Measurements from ENCODE around the gene FAM13B. TPM values are rescaled to one million over a fixed set of nuclear protein-coding genes. Genes with fewer than 3 reads are reported as not detected.

Gene FAM13B
- polyA plus RNA-seq, 1 experiment, result 25.0 TPM

GRCh38 chr5:138038826-138039225 is 5.9 kb upstream of the FAM13B start:
- CTCF ChIA-PET, result interaction anchor here (0.5 to 8.5 kb wide), 11 partner anchors 12 to 136 kb away, joined by 3 to 260 read pairs (median 3); no protein-coding TSS in a partner anchor
- H3K4me3 ChIP-seq (ENCODE audit: low read depth, low read length), result no peak overlapping the region
- H3K9me3 ChIP-seq (ENCODE audit: control insufficient read depth, insufficient read depth, low read length), result no peaks in the 10 kb centered on the region
- no peaks in the 10 kb centered on the region for H3K27me3 ChIP-seq (ENCODE audit: control insufficient read depth, insufficient read depth, low read length)
- no peak overlapping the region for H3K27ac ChIP-seq (ENCODE audit: low read depth, low read length)
- POLR2A ChIA-PET, result no interaction called here
- no peak for TF ChIP-seq CTCF (IDR thresholded peaks at IDR 0.05; ENCODE audit: low read depth, low read length)
- DNase-seq (ENCODE audit: low read depth, low spot score), result no peak

- no peak overlapping the region for H3K27ac ChIP-seq (ENCODE audit: low read depth, low read length)
- no peak for TF ChIP-seq CTCF (IDR thresholded peaks at IDR 0.05; ENCODE audit: low read depth, low read length)
- H3K27me3 ChIP-seq (ENCODE audit: control insufficient read depth, insufficient read depth, low read length), result no peaks in the 10 kb centered on the region
- H3K9me3 ChIP-seq (ENCODE audit: control insufficient read depth, insufficient read depth, low read length), result no peaks in the 10 kb centered on the region
- DNase-seq (ENCODE audit: low read depth, low spot score), result no peak
- CTCF ChIA-PET, result interaction anchor here (0.5 to 8.5 kb wide), 6 partner anchors 21 to 102 kb away, joined by 3 to 260 read pairs (median 7); no protein-coding TSS in a partner anchor
- no peak overlapping the region for H3K4me3 ChIP-seq (ENCODE audit: low read depth, low read length)
- POLR2A ChIA-PET, result no interaction called here
These were observed 5.2 kb upstream of the FAM13B start for GRCh38 chr5:138037907-138038633.

GRCh38 chr5:138037271-138037670 is 4.4 kb upstream of the FAM13B start:
- ChIA-PET CTCF (interaction anchor here (1.6 to 8.5 kb wide), 4 partner anchors 15 to 95 kb away, joined by 4 to 260 read pairs (median 53); no protein-coding TSS in a partner anchor), POLR2A (no interaction called here)
- Histone ChIP-seq H3K4me3 (ENCODE audit: low read depth, low read length) (no peak overlapping the region), H3K27ac (ENCODE audit: low read depth, low read length) (no peak overlapping the region), H3K9me3 (ENCODE audit: control insufficient read depth, insufficient read depth, low read length) (peaks cover 6% of the 10 kb centered on the region; the same call in 1 of the 2 replicates), H3K27me3 (ENCODE audit: control insufficient read depth, insufficient read depth, low read length) (no peaks in the 10 kb centered on the region)
- no peak for DNase-seq (ENCODE audit: low read depth, low spot score)
- TF ChIP-seq CTCF (IDR thresholded peaks at IDR 0.05; ENCODE audit: low read depth, low read length), result no peak

GRCh38 chr5:138035605-138036537 is 3.0 kb upstream of the FAM13B start:
- Histone ChIP-seq H3K9me3 (ENCODE audit: control insufficient read depth, insufficient read depth, low read length) (peaks cover 7% of the 10 kb centered on the region; the same call in 1 of the 2 replicates), H3K4me3 (ENCODE audit: low read depth, low read length) (no peak overlapping the region), H3K27ac (ENCODE audit: low read depth, low read length) (no peak overlapping the region), H3K27me3 (ENCODE audit: control insufficient read depth, insufficient read depth, low read length) (no peaks in the 10 kb centered on the region)
- peak; percentile 68 for DNase-seq (ENCODE audit: low read depth, low spot score)
- peak; percentile 87 for TF ChIP-seq CTCF (IDR thresholded peaks at IDR 0.05; ENCODE audit: low read depth, low read length)
- ChIA-PET CTCF (interaction anchor here (0.6 to 8.5 kb wide), 52 partner anchors 7 to 401 kb away, joined by 3 to 260 read pairs (median 4); partner anchors contain the start of gene WNT8A), POLR2A (no interaction called here)

All from AG04450 (cell line).